Activated CD4-positive, alpha-beta memory T cell treated with anti-CD3 and anti-CD28 coated beads for 36 hours (primary cell): ENCODE data around the gene DNAJC1. TPM values are rescaled to one million over a fixed set of nuclear protein-coding genes. Genes with fewer than 3 reads are reported as not detected.

ENCODE experiments used
- CTCF ChIA-PET: fragments of 350-600 bp; sonication (Branson Sonifier 250); formaldehyde crosslinking; loops from one replicate; lab custom pipeline; 2021; ENCODE audit warnings: antibody characterized with exemption, inconsistent platforms; lab: Charles Lee
- POLR2A ChIA-PET: fragments of 350-600 bp; sonication (Branson Sonifier 250); formaldehyde crosslinking; loops from one replicate; lab custom pipeline; 2021; ENCODE audit warnings: antibody characterized with exemption; lab: Charles Lee
- DNase-seq: peaks from one replicate; pipeline ENCODE4 v3.0.0-alpha.2; 2020
- H3K27ac Mint-ChIP-seq: one replicate; pipeline ENCODE4 v1.8.0; 2021; ENCODE audit warnings: mixed read lengths
- H3K27me3 Mint-ChIP-seq: one replicate; pipeline ENCODE4 v1.8.0; 2021; ENCODE audit warnings: mixed read lengths
- H3K36me3 Mint-ChIP-seq: one replicate; pipeline ENCODE4 v1.8.0; 2021; ENCODE audit warnings: mixed read lengths
- H3K4me1 Mint-ChIP-seq: one replicate; pipeline ENCODE4 v1.8.0; 2021; ENCODE audit warnings: low read depth, mixed read lengths
- H3K4me3 Mint-ChIP-seq: one replicate; pipeline ENCODE4 v1.8.0; 2021; ENCODE audit warnings: mild to moderate bottlenecking, mixed read lengths
- H3K9me3 Mint-ChIP-seq: one replicate; pipeline ENCODE4 v1.8.0; 2021; ENCODE audit warnings: mixed read lengths
- intact Hi-C: fragments of 100-400 bp; cut with micrococcal nuclease; formaldehyde crosslinking; loops from one replicate; pipeline ENCODE4 v1.15.1; 2023
- total RNA-seq, 2 experiments: library from RNA; stranded (reverse); gene quantifications; one replicate each; pipeline ENCODE4 v1.2.3, GENCODE V29; 2021

The DNAJC1 gene
- total RNA-seq, 2 experiments from 2014 or later, result 24.0 to 24.8 TPM

- Mint-ChIP-seq H3K27me3 (no peaks in the 10 kb centered on the region), H3K9me3 (no peaks in the 10 kb centered on the region), H3K4me3 (no peak overlapping the region), H3K27ac (no peak overlapping the region), H3K4me1 (peaks cover 9% of the 10 kb centered on the region), H3K36me3 (peaks cover 3% of the 10 kb centered on the region)
- no peak for DNase-seq
- intact Hi-C loops, result no loop called here
- POLR2A ChIA-PET, result no interaction called here
- CTCF ChIA-PET, result interaction anchor here (0.7 kb wide), 1 partner anchor 31 kb away, joined by 3 read pairs; no protein-coding TSS in a partner anchor
Measured at GRCh38 chr10:21978191-21978862, 25.2 kb downstream of the DNAJC1 start.

- H3K4me1 Mint-ChIP-seq, result peaks cover 14% of the 10 kb centered on the region
- H3K36me3 Mint-ChIP-seq, result no peaks in the 10 kb centered on the region
- intact Hi-C loops, result no loop called here
- no peak for DNase-seq
- CTCF ChIA-PET, result interaction anchor here (0.5 kb wide), 1 partner anchor 609 kb away, joined by 3 read pairs; no protein-coding TSS in a partner anchor
- POLR2A ChIA-PET, result no interaction called here
- H3K27me3 Mint-ChIP-seq, result no peaks in the 10 kb centered on the region
- H3K9me3 Mint-ChIP-seq, result no peaks in the 10 kb centered on the region
- H3K27ac Mint-ChIP-seq, result no peak overlapping the region
- H3K4me3 Mint-ChIP-seq, result no peak overlapping the region
Measured at GRCh38 chr10:21976739-21977138, 26.8 kb downstream of the DNAJC1 start.

- POLR2A ChIA-PET, result no interaction called here
- no peaks in the 10 kb centered on the region for H3K36me3 Mint-ChIP-seq
- H3K9me3 Mint-ChIP-seq, result no peaks in the 10 kb centered on the region
- no peak overlapping the region for H3K4me3 Mint-ChIP-seq
- intact Hi-C loops, result no loop called here
- no peak for DNase-seq
- no peak overlapping the region for H3K27ac Mint-ChIP-seq
- CTCF ChIA-PET, result interaction anchor here (0.5 kb wide), 1 partner anchor 609 kb away, joined by 3 read pairs; no protein-coding TSS in a partner anchor
- H3K4me1 Mint-ChIP-seq, result peaks cover 14% of the 10 kb centered on the region
- H3K27me3 Mint-ChIP-seq, result no peaks in the 10 kb centered on the region
Measured at GRCh38 chr10:21976280-21976679, 27.2 kb downstream of the DNAJC1 start.

- intact Hi-C loops, result no loop called here
- H3K36me3 Mint-ChIP-seq, result no peaks in the 10 kb centered on the region
- no peaks in the 10 kb centered on the region for H3K9me3 Mint-ChIP-seq
- ChIA-PET POLR2A (no interaction called here), CTCF (no interaction called here)
- H3K27me3 Mint-ChIP-seq, result no peaks in the 10 kb centered on the region
- no peak for DNase-seq
- peaks cover 14% of the 10 kb centered on the region for H3K4me1 Mint-ChIP-seq
- H3K27ac Mint-ChIP-seq, result no peak overlapping the region
- no peak overlapping the region for H3K4me3 Mint-ChIP-seq
Measured at GRCh38 chr10:21975378-21975990, 28.0 kb downstream of the DNAJC1 start.

GRCh38 chr10:21972584-21972983 lies 30.9 kb downstream of the DNAJC1 start:
- Mint-ChIP-seq H3K4me1 (peaks cover 12% of the 10 kb centered on the region), H3K36me3 (no peaks in the 10 kb centered on the region), H3K9me3 (no peaks in the 10 kb centered on the region), H3K27me3 (no peaks in the 10 kb centered on the region), H3K27ac (no peak overlapping the region), H3K4me3 (no peak overlapping the region)
- intact Hi-C loops, result no loop called here
- ChIA-PET POLR2A (no interaction called here), CTCF (interaction anchor here (1.0 kb wide), 1 partner anchor 21 kb away, joined by 3 read pairs; no protein-coding TSS in a partner anchor)
- DNase-seq, result no peak

GRCh38 chr10:21969326-21970287 lies 33.9 kb downstream of the DNAJC1 start:
- intact Hi-C loops, result no loop called here
- ChIA-PET POLR2A (no interaction called here), CTCF (no interaction called here)
- H3K36me3 Mint-ChIP-seq, result peaks cover 4% of the 10 kb centered on the region
- H3K4me3 Mint-ChIP-seq, result no peak overlapping the region
- no peak overlapping the region for H3K27ac Mint-ChIP-seq
- no peak for DNase-seq
- H3K27me3 Mint-ChIP-seq, result no peaks in the 10 kb centered on the region
- peaks cover 9% of the 10 kb centered on the region for H3K9me3 Mint-ChIP-seq
- peaks cover 8% of the 10 kb centered on the region for H3K4me1 Mint-ChIP-seq

GRCh38 chr10:21964983-21965665 lies 38.4 kb downstream of the DNAJC1 start:
- H3K27ac Mint-ChIP-seq, result no peak overlapping the region
- H3K9me3 Mint-ChIP-seq, result peaks cover 9% of the 10 kb centered on the region
- no peak overlapping the region for H3K4me3 Mint-ChIP-seq
- H3K36me3 Mint-ChIP-seq, result peaks cover 4% of the 10 kb centered on the region
- no peaks in the 10 kb centered on the region for H3K27me3 Mint-ChIP-seq
- DNase-seq, result no peak
- intact Hi-C loops, result no loop called here
- peaks cover 10% of the 10 kb centered on the region for H3K4me1 Mint-ChIP-seq
- POLR2A ChIA-PET, result no interaction called here
- CTCF ChIA-PET, result no interaction called here

- Mint-ChIP-seq H3K27ac (no peak overlapping the region), H3K4me1 (peaks cover 10% of the 10 kb centered on the region), H3K9me3 (peaks cover 9% of the 10 kb centered on the region), H3K4me3 (no peak overlapping the region), H3K36me3 (peaks cover 4% of the 10 kb centered on the region), H3K27me3 (no peaks in the 10 kb centered on the region)
- intact Hi-C loops, result no loop called here
- CTCF ChIA-PET, result no interaction called here
- no peak for DNase-seq
- POLR2A ChIA-PET, result no interaction called here
Measured at GRCh38 chr10:21962358-21962757, 41.2 kb downstream of the DNAJC1 start.

- no peak overlapping the region for H3K27ac Mint-ChIP-seq
- H3K36me3 Mint-ChIP-seq, result peaks cover 4% of the 10 kb centered on the region
Measured at GRCh38 chr10:21961847-21962246, 41.7 kb downstream of the DNAJC1 start.

GRCh38 chr10:21959998-21960397 lies 43.5 kb downstream of the DNAJC1 start:
- ChIA-PET CTCF (no interaction called here), POLR2A (no interaction called here)
- no peaks in the 10 kb centered on the region for H3K27me3 Mint-ChIP-seq
- H3K4me1 Mint-ChIP-seq, result peaks cover 10% of the 10 kb centered on the region
- no peak overlapping the region for H3K4me3 Mint-ChIP-seq
- no peaks in the 10 kb centered on the region for H3K36me3 Mint-ChIP-seq
- intact Hi-C loops, result loop anchor here (10.0 kb wide), 1 partner anchor 215 kb away; no protein-coding TSS in a partner anchor
- H3K27ac Mint-ChIP-seq, result no peak overlapping the region
- peaks cover 3% of the 10 kb centered on the region for H3K9me3 Mint-ChIP-seq
- no peak for DNase-seq

More at GRCh38 chr10:21961847-21962246, 41.7 kb downstream of the DNAJC1 start:
- DNase-seq, result no peak
- H3K4me1 Mint-ChIP-seq, result peaks cover 10% of the 10 kb centered on the region
- intact Hi-C loops, result no loop called here
- no peak overlapping the region for H3K4me3 Mint-ChIP-seq
- H3K9me3 Mint-ChIP-seq, result peaks cover 9% of the 10 kb centered on the region
- ChIA-PET POLR2A (no interaction called here), CTCF (no interaction called here)
- no peaks in the 10 kb centered on the region for H3K27me3 Mint-ChIP-seq

GRCh38 chr10:21954690-21955089 lies 48.8 kb downstream of the DNAJC1 start:
- no peaks in the 10 kb centered on the region for H3K27me3 Mint-ChIP-seq
- no peak for DNase-seq
- H3K9me3 Mint-ChIP-seq, result no peaks in the 10 kb centered on the region
- no peak overlapping the region for H3K27ac Mint-ChIP-seq
- ChIA-PET POLR2A (no interaction called here), CTCF (interaction anchor here (0.8 to 1.2 kb wide), 2 partner anchors 1002 to 1034 kb away, joined by 3 to 4 read pairs; no protein-coding TSS in a partner anchor)
- intact Hi-C loops, result loop anchor here (10.0 kb wide), 1 partner anchor 210 kb away; no protein-coding TSS in a partner anchor
- no peaks in the 10 kb centered on the region for H3K36me3 Mint-ChIP-seq
- no peak overlapping the region for H3K4me3 Mint-ChIP-seq
- peaks cover 2% of the 10 kb centered on the region for H3K4me1 Mint-ChIP-seq
